Liver (tissue), 9 donors: ENCODE data around the gene CDT1. TPM values are rescaled to one million over a fixed set of nuclear protein-coding genes. Genes with fewer than 3 reads are reported as not detected.

Source experiments
- DNase-seq: peaks from one replicate; pipeline ENCODE4 v3.0.0-alpha.2; 2017; ENCODE audit warnings: low spot score
- H3K27ac ChIP-seq, 2 donors: one replicate each; pipeline ENCODE4 v1.7.0; 2013; ENCODE audit warnings: inconsistent platforms in 2 of 2, low read length in 2 of 2, control low read depth in 1 of 2, low read depth in 1 of 2, mild to moderate bottlenecking in 1 of 2
- H3K27me3 ChIP-seq, 4 donors: one replicate each; pipeline versions ENCODE4 v1.6.1 to v1.7.0; 2013; ENCODE audit warnings: low read length in 3 of 4, inconsistent platforms in 1 of 4, mild to moderate bottlenecking in 1 of 4, moderate library complexity in 1 of 4; ENCODE audit not compliant: control insufficient read depth in 4 of 4, insufficient read depth in 4 of 4
- H3K36me3 ChIP-seq, 4 donors: one replicate each; pipeline versions ENCODE4 v1.6.1 to v1.7.0; 2013; ENCODE audit warnings: low read length in 3 of 4, mild to moderate bottlenecking in 3 of 4, low read depth in 1 of 4, moderate library complexity in 1 of 4; ENCODE audit not compliant: control insufficient read depth in 4 of 4, insufficient read depth in 3 of 4
- H3K4me1 ChIP-seq, 4 donors: one replicate each; pipeline versions ENCODE4 v1.6.1 to v1.7.0; 2013; ENCODE audit warnings: low read length in 3 of 4, mild to moderate bottlenecking in 3 of 4, moderate library complexity in 1 of 4; ENCODE audit not compliant: control insufficient read depth in 4 of 4, insufficient read depth in 4 of 4
- H3K4me3 ChIP-seq, 3 donors: one replicate each; pipeline versions ENCODE4 v1.6.1 to v1.7.0; 2013; ENCODE audit warnings: low read length in 3 of 3, control low read depth in 1 of 3, low read depth in 1 of 3, mild to moderate bottlenecking in 1 of 3
- H3K9ac ChIP-seq, 2 donors: one replicate each; pipeline ENCODE4 v1.7.0; 2013; ENCODE audit warnings: low read length in 2 of 2, mild to moderate bottlenecking in 2 of 2, moderate library complexity in 2 of 2, control low read depth in 1 of 2, low read depth in 1 of 2
- H3K9me3 ChIP-seq, 4 donors: one replicate each; pipeline versions ENCODE4 v1.6.1 to v1.7.0; 2013; ENCODE audit warnings: low read length in 3 of 4; ENCODE audit not compliant: control insufficient read depth in 4 of 4
- ATF3 ChIP-seq: IDR thresholded peaks from 2 replicates; pipeline ENCODE4 v1.6.1; 2016; ENCODE audit warnings: antibody characterized with exemption
- CTCF ChIP-seq: fragments of 150-350 bp; IDR thresholded peaks from 2 replicates; pipeline ENCODE4 v1.5.1; 2017; ENCODE audit warnings: improper control_type of control experiment, low read depth, low read length; ENCODE audit not compliant: missing input control
- EGR1 ChIP-seq, 2 donors: IDR thresholded peaks; 2 replicates each; pipeline ENCODE4 v1.6.1; 2016 to 2018; ENCODE audit warnings: antibody characterized with exemption in 2 of 2, low read depth in 2 of 2
- GABPA ChIP-seq, 2 donors: IDR thresholded peaks in 1 of 2; conservative IDR thresholded peaks in 1 of 2; 2 replicates each; pipeline ENCODE4 v1.6.1; 2016; ENCODE audit warnings: antibody characterized with exemption in 2 of 2, mild to moderate bottlenecking in 1 of 2, moderate library complexity in 1 of 2
- HNF4A ChIP-seq, 2 donors: conservative IDR thresholded peaks; 2 replicates each; pipeline ENCODE4 v1.6.1; 2016; ENCODE audit warnings: antibody characterized with exemption in 2 of 2, mild to moderate bottlenecking in 2 of 2
- MAX ChIP-seq: IDR thresholded peaks from 2 replicates; pipeline ENCODE4 v1.6.1; 2016; ENCODE audit warnings: antibody characterized with exemption
- REST ChIP-seq: IDR thresholded peaks from 2 replicates; pipeline ENCODE4 v1.6.1; 2016; ENCODE audit warnings: antibody characterized with exemption, mild to moderate bottlenecking
- RXRA ChIP-seq, 2 donors: IDR thresholded peaks; 2 replicates each; pipeline ENCODE4 v1.6.1; 2017 to 2018; ENCODE audit warnings: antibody characterized with exemption in 2 of 2, mild to moderate bottlenecking in 1 of 2
- SP1 ChIP-seq: IDR thresholded peaks from 2 replicates; pipeline ENCODE4 v1.6.1; 2018; ENCODE audit warnings: antibody characterized with exemption, mild to moderate bottlenecking
- WGBS: extraction: QIAGEN DNeasy Blood & Tissue Kit; methylation state at CpG from one replicate; pipeline ENCODE4 v1.1.7; 2013; 5-methylcytosine and 5-hydroxymethylcytosine counted together
- polyA plus RNA-seq, 2 donors: library from polyadenylated mRNA; stranded (reverse) in 1 of 2; unstranded in 1 of 2; fragments of 200-250 nt in 1 of 2; fragments of >200 nt in 1 of 2; fragmentation: Nextera tagmentation in 1 of 2; extraction: Ambion mirVana in 1 of 2; gene quantifications; one replicate each; pipeline versions ENCODE4 v1.2.1 to v1.2.3, GENCODE V29; 2013 to 2015
- total RNA-seq, 2 donors: library from RNA; depleted of rRNA; stranded (reverse); fragments of >200 nt; gene quantifications; one replicate each; pipeline ENCODE4 v1.2.3, GENCODE V29; 2014
- donor health status: healthy.
- donor health status: healthy.
- donor health status: healthy.
- donor health status: healthy.
- donor health status: healthy.

Gene CDT1
- total and polyA plus RNA-seq, 4 donors, result 0.08 to 37.6 (median 0.93) TPM

- Histone ChIP-seq H3K9ac (no peak overlapping the region), H3K4me3 (no peak overlapping the region), H3K27me3 (no peaks in the 10 kb centered on the region), H3K27ac (no peak overlapping the region), H3K9me3 (no peaks in the 10 kb centered on the region), H3K4me1 (peaks cover 8 to 37% (median 13%) of the 10 kb centered on the region in 4 donors), H3K36me3 (no peaks in the 10 kb centered on the region)
- WGBS, result 93% methylated on average over 32 of the region's 32 CpGs
- no peak for TF ChIP-seq CTCF
- TF ChIP-seq HNF4A (conservative IDR thresholded peaks at IDR 0.05), result no peak
- TF ChIP-seq GABPA (IDR thresholded peaks at IDR 0.05 in 1 of 2, conservative IDR thresholded peaks at IDR 0.05 in 1 of 2), result no peak
- no peak for TF ChIP-seq RXRA (IDR thresholded peaks at IDR 0.05)
- TF ChIP-seq REST, result no peak
- TF ChIP-seq ATF3, result no peak
- TF ChIP-seq EGR1 (IDR thresholded peaks at IDR 0.05; ENCODE audit: low read depth in 2 of 2), result no peak
- TF ChIP-seq MAX, result no peak
- no peak for DNase-seq
Observed at GRCh38 chr16:88774544-88775393, 28.8 kb upstream of the CDT1 start.

GRCh38 chr16:88775825-88776224 lies 27.8 kb upstream of the CDT1 start:
- 96% methylated on average over 18 of the region's 18 CpGs for WGBS
- Histone ChIP-seq H3K27me3 (no peaks in the 10 kb centered on the region), H3K4me1 (peaks cover 9 to 43% (median 17%) of the 10 kb centered on the region in 4 donors), H3K36me3 (no peaks in the 10 kb centered on the region), H3K9me3 (no peaks in the 10 kb centered on the region), H3K9ac (no peak overlapping the region), H3K4me3 (no peak overlapping the region), H3K27ac (no peak overlapping the region)
- TF ChIP-seq REST, result no peak
- no peak for TF ChIP-seq SP1
- no peak for DNase-seq
